NCI-H2171 (cell line): ENCODE data around the gene NADK2.
A peak's percentile ranks its signal among the peaks of the same experiment; 100 is the strongest.
"Not testable (repeated sequence)": the region's sequence is repeated elsewhere in the genome, so short reads cannot be mapped to it uniquely, and the experiment has no call there.

Experiments used
- DNase-seq: peaks from one replicate; lab custom pipeline; 2025; lab: John Stamatoyannopoulos, UW

Gene NADK2

GRCh38 chr5:36206913-36207312, 34.8 kb downstream of the NADK2 start:
- DNase-seq: no peak

- DNase-seq: no peak
Observed at GRCh38 chr5:36205329-36205728, 36.4 kb downstream of the NADK2 start.

DNA sequence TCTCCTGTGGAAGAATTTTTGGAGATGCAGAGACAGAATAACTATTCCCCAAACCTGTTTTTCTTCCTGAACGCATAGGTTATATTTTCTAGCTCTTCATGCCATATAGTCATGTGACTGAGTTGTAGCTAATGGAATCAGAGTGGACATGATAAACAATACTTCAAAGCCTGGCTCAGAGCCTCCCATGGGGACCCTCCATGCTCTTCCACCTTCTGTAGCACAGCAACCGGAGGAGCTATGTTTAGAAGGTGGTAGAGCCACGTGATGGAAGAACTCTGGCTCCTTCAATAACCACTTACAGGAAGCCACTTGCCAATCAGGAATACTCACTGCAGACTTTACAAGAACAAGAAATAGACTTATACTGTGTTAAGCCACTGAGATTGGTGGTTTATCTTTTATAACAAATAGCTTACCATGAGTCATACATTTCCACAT, 39.2 kb downstream of the NADK2 start:
- DNase-seq: peak; percentile 31

GRCh38 chr5:36200513-36200912, 41.2 kb downstream of the NADK2 start:
- no peak for DNase-seq

- no peak for DNase-seq
Observed at GRCh38 chr5:36199620-36200019, 42.1 kb downstream of the NADK2 start.

- not testable (repeated sequence) for DNase-seq
Observed at GRCh38 chr5:36198783-36199182, 42.9 kb downstream of the NADK2 start.

DNA sequence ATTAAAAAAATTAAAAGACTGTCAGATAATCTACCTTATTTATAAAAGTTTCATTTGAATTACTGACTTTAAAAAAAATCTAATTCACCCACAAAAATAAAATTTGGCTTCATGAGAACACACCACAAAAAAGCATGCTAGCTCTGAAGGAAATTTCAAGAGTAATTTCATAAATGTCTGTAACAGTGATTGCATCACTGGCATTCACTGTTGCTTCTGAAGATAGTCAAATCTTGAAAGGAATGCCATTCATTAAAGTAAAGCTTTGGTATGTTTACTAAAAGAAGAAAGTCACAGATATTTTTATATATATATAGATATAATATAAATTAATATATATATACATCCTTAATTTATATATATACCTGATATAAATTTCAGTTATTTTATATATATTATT, 43.4 kb downstream of the NADK2 start:
- no peak for DNase-seq

DNA sequence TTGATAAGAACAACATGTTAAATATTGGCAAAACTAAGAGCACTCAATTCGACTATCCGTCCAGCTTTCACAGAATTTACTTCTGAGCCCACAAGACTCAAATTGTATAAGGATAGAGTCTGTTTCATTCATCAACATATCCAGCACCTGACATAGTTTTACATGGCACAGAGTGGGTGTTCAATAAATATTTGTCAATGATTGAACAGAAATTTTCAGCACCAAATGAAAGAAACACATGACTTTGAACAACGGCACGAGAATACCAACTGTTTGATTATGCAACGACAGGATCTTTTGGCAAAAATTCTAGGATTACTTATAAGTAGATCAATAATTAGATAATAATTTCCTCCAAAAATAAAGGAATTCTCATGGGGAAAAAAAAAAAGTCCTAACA, 48.0 kb downstream of the NADK2 start:
- DNase-seq: no peak

- not testable (repeated sequence) for DNase-seq
Observed at GRCh38 chr5:36184408-36184807, 57.3 kb downstream of the NADK2 start.

DNA sequence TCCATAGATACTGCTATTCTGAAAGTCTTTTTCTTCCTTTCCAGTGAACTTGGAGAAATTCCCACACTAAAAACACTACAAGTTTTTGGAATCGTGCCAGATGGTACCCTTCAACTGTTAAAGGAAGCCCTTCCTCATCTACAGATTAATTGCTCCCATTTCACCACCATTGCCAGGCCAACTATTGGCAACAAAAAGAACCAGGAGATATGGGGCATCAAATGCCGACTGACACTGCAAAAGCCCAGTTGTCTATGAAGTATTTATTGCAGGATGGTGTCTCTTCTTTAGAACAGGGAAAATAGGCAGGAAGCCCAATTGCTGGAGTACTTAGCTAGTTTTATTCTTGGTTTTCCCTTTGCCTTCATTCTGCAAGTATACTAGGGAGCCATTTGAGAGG, 60.0 kb downstream of the NADK2 start:
- DNase-seq: no peak

GRCh38 chr5:36180556-36181350, 61.0 kb downstream of the NADK2 start:
- DNase-seq: no peak

- DNase-seq: no peak
Observed at GRCh38 chr5:36179950-36180349, 61.8 kb downstream of the NADK2 start.

DNA sequence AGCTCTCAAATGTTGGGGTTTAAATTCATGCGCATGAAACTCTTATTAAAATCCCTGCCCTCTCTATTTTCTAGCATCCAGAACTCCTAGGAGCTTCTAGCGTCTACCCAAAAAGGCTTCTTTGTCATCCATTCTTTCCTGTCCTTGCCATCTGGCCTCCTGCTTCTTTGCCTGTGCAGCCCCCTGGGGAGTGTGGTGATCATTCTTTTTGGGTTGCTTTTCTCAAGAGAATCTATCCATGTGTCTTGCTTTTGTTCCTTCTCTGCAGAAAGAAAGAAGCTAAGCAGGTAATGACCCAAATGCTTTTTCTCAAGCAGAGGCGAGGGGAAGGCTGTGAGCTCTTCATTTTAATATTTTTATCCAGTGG, 63.2 kb downstream of the NADK2 start:
- DNase-seq: peak; percentile 2

DNA sequence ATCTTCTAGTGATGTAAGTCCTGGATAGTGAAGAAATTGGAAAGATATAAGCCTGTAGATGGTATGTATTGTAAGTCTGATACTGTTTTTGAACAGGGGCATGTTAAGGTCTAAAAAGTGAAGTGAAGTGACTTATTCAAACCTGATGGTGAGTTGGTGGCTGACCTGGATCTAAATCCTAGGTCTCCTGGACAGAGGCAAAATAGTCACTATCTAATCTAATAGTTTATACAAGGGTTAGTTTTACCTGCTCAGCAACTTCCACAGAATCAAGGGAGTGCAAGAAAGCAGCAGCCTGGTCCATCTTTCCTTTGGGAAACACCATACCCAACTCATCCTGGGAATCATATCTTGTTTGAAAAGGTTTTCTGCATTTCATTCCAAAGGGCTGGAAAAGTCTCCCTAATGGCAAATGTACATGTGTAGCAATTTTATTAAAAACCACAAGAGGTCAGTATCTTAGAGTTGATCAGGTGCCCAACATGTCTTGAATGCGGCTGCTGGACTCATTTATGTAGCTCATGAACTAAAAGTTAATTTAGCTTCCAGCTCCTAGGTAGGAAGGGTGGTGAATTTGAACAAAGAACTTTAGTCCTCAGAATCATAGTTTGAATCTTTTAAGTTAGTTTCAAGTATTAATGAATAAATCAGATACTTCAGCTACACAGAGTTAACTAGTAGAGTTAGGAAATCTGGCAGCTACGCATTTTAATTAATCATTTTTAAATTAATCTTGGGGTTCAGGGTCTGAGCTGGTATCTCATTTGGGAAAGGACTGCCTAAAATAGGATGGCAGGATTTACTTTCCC, 63.8 kb downstream of the NADK2 start:
- DNase-seq: no peak

DNA sequence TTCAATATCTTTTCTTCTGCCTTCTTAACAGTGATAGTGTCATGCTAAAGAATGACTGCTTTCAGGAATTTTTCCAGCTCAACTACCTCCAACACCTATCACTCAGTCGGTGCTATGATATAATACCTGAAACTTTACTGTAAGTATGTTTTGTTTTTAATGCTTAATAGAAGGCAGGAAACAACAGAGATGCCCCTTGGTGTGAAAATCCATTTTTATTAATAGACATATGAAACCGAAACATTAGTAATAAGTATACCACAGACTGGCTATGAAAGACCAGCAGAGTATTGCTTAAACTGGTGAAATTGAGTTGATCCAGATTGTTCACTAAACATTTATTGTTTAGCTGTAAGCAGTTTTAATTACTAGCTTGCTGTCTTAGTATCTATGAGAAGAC, 64.6 kb downstream of the NADK2 start:
- DNase-seq: no peak

DNA sequence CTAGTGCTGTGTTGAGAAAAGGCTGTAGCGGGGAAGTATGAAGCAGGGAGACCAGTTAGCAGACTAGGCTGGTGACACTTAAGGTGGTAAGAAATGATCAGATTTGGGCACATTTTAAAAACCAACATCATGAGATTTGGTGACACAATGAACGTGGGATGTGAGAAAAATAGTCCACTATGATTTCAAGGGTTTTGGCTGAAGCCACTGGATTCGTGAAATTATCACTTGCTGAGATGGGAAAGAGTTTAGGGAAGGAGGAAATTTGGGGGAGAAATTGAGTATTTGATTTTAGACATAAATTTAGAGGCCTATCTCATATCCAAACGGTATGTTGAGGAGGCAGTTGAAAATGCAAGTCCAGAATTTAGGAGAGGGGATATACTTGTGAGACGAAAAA, 66.7 kb downstream of the NADK2 start:
- no peak for DNase-seq

DNA sequence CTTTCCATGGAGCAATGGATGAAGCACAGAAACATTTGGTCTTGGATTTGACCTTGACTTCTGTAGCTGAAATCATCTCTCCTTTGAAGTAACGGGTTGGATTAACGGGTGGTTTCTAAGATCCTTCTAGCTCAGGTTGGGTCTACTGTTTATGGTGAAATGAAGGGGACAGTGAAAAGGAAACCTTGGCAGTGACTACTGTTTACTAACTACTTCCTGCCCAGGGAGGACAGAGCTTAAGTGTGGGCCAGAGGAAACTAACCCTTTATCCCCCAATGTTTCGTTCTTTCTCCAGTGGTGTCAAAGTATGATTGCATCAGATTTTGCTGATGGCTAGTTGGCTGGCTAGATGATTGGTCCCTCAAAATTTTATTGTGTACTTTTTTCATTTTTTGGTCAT, 67.6 kb downstream of the NADK2 start:
- DNase-seq: no peak

- DNase-seq: no peak
Observed at GRCh38 chr5:36173426-36173825, 68.3 kb downstream of the NADK2 start.

- no peak for DNase-seq
Observed at GRCh38 chr5:36172599-36172998, 69.1 kb downstream of the NADK2 start.

GRCh38 chr5:36170832-36171424, 70.8 kb downstream of the NADK2 start:
- DNase-seq: no peak

- no peak for DNase-seq
Observed at GRCh38 chr5:36168737-36169136, 73.0 kb downstream of the NADK2 start.

DNA sequence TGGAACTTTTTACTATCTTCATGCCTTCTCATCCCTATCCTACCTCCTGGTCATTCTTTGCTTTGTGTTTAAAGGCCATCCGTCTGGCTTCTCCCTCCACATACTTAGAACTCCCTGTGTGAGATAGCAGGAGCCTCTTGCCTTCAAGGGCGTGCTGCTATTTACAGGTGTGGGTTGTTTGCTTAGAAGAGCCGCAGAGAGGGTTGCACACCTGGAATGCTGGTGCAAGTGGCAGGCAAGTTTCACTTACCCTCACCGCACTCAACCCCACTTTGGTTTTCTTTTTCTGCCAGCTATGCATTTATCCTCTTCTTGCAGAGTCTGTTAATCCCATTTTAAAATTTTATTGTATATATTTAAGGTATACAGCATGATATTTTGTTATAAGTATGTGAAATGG, 77.3 kb downstream of the NADK2 start:
- no peak for DNase-seq
